Measurements from ENCODE around the gene NKX1-1. TPM values are rescaled to one million over a fixed set of nuclear protein-coding genes. Genes with fewer than 3 reads are reported as not detected.

The NKX1-1 gene
- total and polyA plus RNA-seq, 11 donors = not detected

GRCh38 chr4:1404573-1405253 lies 1.5 kb downstream of the NKX1-1 start:
- DNase-seq = peak in 2 of 5 donors; percentile 2 to 52
- intact Hi-C loops (cut with DNase I) = no loop called here
- H3K27ac ChIP-seq = no peak overlapping the region

GRCh38 chr4:1403591-1404572 lies 2.4 kb downstream of the NKX1-1 start:
- 2 to 6% (median 5%) methylated on average over 57 to 107 of the region's 107 CpGs for WGBS, 4 donors
- Histone ChIP-seq H3K4me3 (peak overlapping the region in 4 of 12 donors; percentile 2 to 25 (median 17)), H3K27ac (no peak overlapping the region), H3K4me1 (peaks cover 0 to 63% (median 6%) of the 10 kb centered on the region in 12 donors), H3K27me3 (peaks cover 79 to 96% (median 90%) of the 10 kb centered on the region in 9 donors), H3K36me3 (no peaks in the 10 kb centered on the region), H3K9me3 (peaks cover 0 to 4% (median 0%) of the 10 kb centered on the region in 12 donors)
- intact Hi-C loops (cut with DNase I) = no loop called here
- DNase-seq (peak in 2 of 5 donors; percentile 4 to 39), ATAC-seq (no peak)
- TF ChIP-seq CTCF (IDR thresholded peaks at IDR 0.05) = no peak

More at GRCh38 chr4:1404573-1405253, 1.5 kb downstream of the NKX1-1 start:
- Histone ChIP-seq H3K4me3 (no peak overlapping the region), H3K36me3 (no peaks in the 10 kb centered on the region), H3K4me1 (peaks cover 0 to 63% (median 6%) of the 10 kb centered on the region in 12 donors), H3K9me3 (no peaks in the 10 kb centered on the region), H3K27me3 (peaks cover 84 to 99% (median 96%) of the 10 kb centered on the region in 9 donors)
- WGBS, 4 donors = 6 to 8% (median 7%) methylated on average over 24 to 54 of the region's 54 CpGs
- ATAC-seq = no peak
- TF ChIP-seq CTCF (IDR thresholded peaks at IDR 0.05) (no peak), POLR2A (IDR thresholded peaks at IDR 0.05) (no peak)

- intact Hi-C loops (cut with DNase I) = no loop called here
Observed at GRCh38 chr4:1403177-1403583, 3.1 kb downstream of the NKX1-1 start.

More at GRCh38 chr4:1403177-1403583, 3.1 kb downstream of the NKX1-1 start:
- Histone ChIP-seq H3K27ac (no peak overlapping the region), H3K27me3 (peaks cover 73 to 89% (median 83%) of the 10 kb centered on the region in 9 donors), H3K4me3 (peak overlapping the region in 2 of 12 donors; percentile 16 to 25), H3K9me3 (peaks cover 0 to 8% (median 0%) of the 10 kb centered on the region in 12 donors), H3K36me3 (no peaks in the 10 kb centered on the region), H3K4me1 (peaks cover 0 to 63% (median 6%) of the 10 kb centered on the region in 12 donors)
- DNase-seq (peak in 2 of 5 donors; percentile 3 to 53), ATAC-seq (no peak)
- 3 to 14% (median 5%) methylated on average over 15 to 58 of the region's 58 CpGs for WGBS, 4 donors
- TF ChIP-seq POLR2A (IDR thresholded peaks at IDR 0.05) (no peak), CTCF (IDR thresholded peaks at IDR 0.05) (no peak)
